RPMI7951 (cell line): ENCODE results near the gene MACROH2A1. TPM values are rescaled to one million over a fixed set of nuclear protein-coding genes. Genes with fewer than 3 reads are reported as not detected.
A peak's percentile ranks its signal among the peaks of the same experiment; 100 is the strongest.

Experiments used
- DNase-seq: peaks from one replicate; pipeline ENCODE4 v3.0.0-alpha.2; 2012; ENCODE audit warnings: low read depth
- total RNA-seq: library from RNA; depleted of rRNA; stranded (reverse); fragments of >200 nt; shearing (Covaris generic); gene quantifications from 2 replicates; pipeline ENCODE4 v1.2.3, GENCODE V29; 2014

MACROH2A1 gene
- total RNA-seq, 1 experiment from 2014 or later = 235 TPM

- DNase-seq = no peak
Measured at GRCh38 chr5:135436951-135437418, 38.0 kb upstream of the MACROH2A1 start.

GRCh38 chr5:135435467-135436330, 36.7 kb upstream of the MACROH2A1 start:
- DNase-seq = no peak

- peak; percentile 89 for DNase-seq
Measured at GRCh38 chr5:135434591-135435466, 35.8 kb upstream of the MACROH2A1 start.

GRCh38 chr5:135433681-135434426, 34.8 kb upstream of the MACROH2A1 start:
- DNase-seq = peak; percentile 63

- DNase-seq = no peak
Measured at GRCh38 chr5:135432113-135432512, 33.1 kb upstream of the MACROH2A1 start.

DNA sequence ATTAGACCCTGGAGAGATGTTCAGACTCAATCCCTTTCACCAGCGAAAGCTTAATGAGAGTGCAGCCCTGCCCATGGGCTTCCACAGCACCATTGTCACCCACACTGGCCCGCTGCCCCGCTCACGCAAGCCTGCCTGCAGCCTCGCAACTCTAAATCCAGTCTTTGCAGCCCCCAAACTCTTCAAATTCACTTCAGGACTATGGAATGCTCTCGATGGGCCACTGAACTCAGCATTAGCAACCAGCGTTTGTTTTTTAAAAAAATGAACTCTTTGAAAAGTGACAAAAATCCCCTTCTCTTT, 31.1 kb upstream of the MACROH2A1 start:
- DNase-seq = no peak

- DNase-seq = no peak
Measured at GRCh38 chr5:135429301-135430134, 30.5 kb upstream of the MACROH2A1 start.

DNA sequence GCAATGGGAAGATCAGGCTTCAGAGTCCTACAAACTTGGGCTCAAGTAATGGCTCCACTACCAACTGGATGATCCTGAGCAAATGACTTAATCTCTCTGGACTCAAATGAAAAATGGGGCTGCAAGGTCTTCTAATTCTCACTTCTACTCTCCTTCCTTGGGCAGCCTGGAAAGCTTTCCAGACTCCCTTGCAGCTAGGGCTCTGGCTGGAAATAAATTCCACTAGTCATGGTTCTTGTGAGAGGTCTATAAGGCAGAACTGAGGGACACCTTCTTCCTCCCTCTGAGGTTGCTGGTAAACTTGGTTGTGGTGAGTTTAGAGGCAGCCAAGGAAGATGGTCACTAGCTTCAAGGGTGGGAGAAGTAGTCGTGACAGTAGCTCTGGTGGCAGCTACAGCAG, 29.6 kb upstream of the MACROH2A1 start:
- no peak for DNase-seq

DNA sequence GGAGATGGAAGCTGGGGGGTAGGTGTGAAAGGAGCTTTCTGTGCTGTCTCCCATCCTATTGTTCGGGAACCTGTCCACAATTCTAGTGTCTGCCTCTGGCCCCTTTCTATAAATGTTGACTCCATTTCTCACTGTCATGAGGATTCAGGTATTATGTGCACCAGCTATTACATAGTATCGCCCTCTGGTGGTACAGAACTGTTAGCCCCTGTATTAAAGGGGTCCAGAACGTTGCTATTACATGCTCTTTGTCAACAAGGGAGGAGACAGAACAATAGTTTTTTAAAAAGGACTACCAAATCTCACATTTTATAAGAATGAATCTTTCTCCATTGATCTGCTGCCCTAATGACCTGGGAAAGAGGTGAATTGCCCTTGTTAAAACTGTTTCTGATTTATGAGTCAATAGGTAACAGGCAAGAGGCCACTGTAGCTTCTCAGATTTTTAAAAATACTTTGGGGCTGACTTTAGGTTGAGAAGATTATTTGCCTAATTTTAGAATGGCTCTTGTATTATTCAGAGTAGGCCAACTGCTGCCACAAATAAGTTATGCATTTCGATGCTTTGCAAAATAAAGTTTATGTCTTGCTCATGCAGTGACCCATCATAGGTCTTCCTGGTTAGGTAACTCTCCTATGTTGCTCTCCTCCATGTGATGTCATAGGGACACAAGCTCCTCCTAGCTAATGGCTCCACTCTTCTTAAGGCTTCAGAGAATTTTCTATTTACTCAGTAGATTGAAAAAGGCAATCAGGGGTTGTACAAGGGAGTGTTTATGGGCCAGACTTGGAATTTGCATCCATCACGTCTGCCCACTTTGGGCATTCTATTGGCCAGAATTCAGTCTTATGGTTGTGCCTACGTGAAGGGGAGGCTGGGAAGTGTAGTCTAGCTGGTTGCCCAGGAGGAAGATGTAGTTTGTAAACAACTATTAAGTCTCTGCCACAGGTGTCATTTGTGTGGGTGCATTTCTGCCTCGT, 27.4 kb upstream of the MACROH2A1 start:
- DNase-seq = peak; percentile 56

DNA sequence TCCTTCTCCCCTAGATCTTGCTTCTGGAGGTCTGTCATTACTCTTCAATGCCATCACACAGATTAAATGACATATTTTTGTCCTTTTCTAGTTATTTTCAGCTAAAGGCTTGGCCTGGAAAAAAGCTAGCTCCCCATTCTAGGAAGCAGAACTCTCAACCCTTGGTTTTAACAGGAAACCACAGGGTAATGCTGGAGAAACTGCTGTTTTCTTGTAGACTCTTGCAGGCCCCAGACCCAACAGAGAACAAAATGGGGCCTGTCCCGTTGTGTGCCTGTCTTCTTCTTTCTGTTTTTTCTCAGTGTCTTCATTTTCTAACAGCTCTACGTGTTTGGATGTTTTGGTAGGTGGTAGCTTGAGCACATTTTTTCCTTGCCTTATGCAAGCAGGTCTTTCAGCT, 26.6 kb upstream of the MACROH2A1 start:
- no peak for DNase-seq

DNA sequence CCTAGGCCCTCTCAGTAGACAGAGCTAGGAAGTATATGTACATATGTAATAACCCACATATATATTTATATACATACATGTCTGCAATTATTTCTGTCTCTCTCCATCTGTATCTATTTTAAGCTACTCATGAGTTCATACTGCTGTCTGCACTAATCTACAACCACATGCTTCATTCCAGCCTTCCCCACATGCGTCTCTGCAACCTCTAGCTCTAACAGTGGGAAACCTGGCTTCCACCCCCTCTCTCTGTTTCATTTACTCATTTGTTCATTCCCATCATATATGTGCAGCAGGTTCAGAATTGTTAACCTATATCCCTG, 24.8 kb upstream of the MACROH2A1 start:
- DNase-seq = no peak

- DNase-seq = peak; percentile 59
Measured at GRCh38 chr5:135423146-135423845, 24.3 kb upstream of the MACROH2A1 start.

DNA sequence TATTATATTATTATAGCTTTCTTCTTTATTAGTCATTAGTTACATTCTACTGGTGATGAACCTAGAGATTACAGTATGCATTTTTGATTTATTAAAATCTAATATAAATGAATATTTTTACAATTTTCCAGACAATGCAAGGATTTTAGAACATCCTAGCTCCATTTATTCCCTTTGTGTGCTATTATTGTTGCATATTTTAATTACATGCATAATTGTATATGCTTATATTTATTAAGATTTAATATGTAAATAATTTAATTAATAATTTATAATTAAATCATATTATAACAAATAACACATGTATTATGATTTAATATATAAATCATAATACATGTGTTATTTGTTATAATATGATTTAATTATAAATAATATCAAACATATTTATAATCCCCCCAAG, 23.4 kb upstream of the MACROH2A1 start:
- DNase-seq = no peak

DNA sequence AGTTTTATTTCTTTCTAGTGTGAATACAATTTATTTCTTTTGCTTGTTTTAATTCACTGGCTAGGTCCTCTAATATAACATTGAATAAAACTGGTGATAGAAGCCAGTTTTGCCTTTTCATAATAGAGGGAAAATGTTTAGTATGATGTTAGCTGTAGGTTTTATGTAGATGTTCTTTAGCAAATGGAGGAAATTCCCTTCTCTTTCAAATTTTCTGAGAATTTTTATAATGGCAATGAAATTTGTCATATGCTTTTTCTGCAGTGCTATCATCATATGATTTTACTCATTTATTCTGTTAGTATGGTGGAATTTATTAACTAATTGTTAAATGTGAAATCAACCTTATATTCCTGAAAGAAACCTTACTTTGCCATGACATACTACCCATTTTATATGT, 18.1 kb upstream of the MACROH2A1 start:
- no peak for DNase-seq

DNA sequence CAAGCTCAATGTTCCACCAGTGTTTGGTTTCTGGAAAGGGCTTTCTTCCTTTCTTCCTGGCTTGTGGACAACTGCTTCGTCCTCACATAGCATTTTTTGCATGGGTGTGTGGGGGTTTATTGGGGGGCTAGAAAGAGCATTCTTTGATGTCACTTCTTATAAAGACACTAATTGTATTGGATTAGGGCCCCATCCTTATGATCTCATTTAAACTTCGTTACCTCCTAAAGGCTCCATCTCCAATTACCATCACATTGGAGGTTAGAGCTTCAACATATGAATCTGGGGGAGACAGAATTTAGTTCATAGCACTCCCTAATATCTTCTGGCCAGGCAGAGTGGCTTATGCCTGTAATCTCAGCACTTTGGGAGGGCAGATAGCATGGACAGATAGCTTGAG, 6.1 kb upstream of the MACROH2A1 start:
- DNase-seq = no peak

GRCh38 chr5:135402031-135402430, 3.0 kb upstream of the MACROH2A1 start:
- no peak for DNase-seq

- no peak for DNase-seq
Measured at GRCh38 chr5:135400866-135401265, 1.8 kb upstream of the MACROH2A1 start.

GRCh38 chr5:135399794-135400542, 937 bp upstream of the MACROH2A1 start:
- DNase-seq = no peak
